ENCODE data around the gene DYNLL1.
"Not testable (repeated sequence)": the region's sequence is repeated elsewhere in the genome, so short reads cannot be mapped to it uniquely, and the experiment has no call there.

Gene DYNLL1

DNA sequence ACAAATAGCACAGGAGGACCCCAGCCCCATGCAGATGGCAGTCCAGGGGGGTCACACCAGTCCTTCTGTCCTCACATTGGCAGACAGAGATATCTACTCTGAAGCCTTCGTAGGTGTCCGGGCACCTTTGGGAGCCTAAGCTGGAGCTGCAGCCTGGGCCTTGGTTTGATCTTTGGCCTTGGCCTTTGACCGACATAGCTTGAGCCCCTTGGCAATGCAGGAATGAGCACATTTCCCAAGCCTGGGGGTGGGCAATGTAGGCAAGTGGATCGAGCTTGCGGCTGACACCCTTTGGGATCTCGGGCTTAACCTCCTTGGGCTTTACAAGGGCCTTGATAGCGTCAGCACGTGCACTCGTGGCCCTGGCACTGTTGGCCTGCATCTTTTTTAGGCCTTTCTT is 26.7 kb downstream of the DYNLL1 start:
- DNase-seq, result no peak

DNA sequence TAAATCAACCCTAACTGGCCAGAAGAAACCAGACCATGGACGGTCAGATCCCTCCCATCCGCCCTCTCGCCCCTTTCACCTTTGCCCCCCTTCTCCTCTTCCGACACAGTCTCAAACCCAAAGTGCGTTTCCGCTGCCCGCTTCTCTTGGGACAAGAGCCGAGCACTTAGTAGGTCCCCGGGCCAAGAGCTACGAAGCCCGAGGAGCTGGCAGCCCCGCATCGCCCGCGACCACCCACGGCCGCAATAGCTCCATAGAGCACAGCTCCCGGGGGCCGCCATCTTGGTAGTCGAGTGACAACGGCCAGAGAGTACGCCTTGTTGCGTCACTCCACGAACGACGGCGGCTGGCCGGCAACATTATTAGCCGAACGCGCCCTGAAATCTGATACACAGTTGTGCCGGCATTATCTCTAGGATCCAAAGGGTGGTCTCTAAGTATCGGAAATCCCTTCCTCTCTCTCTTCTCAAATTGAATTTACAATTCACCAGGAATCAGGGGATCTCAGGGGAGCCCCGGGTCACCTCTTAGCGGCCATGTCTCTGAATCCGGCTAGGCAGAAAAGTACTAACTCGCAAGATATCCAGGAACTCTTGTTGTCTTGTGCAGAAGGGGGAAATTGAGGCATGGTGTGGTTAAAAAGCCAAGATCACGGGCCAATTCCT is 33.1 kb downstream of the DYNLL1 start, which contains the start of gene COQ5:
Gene COQ5 (minus strand): TSS at position 298 of the 665 bp plus-strand sequence. CDS start 17 bp downstream, at position 281.
- peak; percentile 92 for DNase-seq

DNA sequence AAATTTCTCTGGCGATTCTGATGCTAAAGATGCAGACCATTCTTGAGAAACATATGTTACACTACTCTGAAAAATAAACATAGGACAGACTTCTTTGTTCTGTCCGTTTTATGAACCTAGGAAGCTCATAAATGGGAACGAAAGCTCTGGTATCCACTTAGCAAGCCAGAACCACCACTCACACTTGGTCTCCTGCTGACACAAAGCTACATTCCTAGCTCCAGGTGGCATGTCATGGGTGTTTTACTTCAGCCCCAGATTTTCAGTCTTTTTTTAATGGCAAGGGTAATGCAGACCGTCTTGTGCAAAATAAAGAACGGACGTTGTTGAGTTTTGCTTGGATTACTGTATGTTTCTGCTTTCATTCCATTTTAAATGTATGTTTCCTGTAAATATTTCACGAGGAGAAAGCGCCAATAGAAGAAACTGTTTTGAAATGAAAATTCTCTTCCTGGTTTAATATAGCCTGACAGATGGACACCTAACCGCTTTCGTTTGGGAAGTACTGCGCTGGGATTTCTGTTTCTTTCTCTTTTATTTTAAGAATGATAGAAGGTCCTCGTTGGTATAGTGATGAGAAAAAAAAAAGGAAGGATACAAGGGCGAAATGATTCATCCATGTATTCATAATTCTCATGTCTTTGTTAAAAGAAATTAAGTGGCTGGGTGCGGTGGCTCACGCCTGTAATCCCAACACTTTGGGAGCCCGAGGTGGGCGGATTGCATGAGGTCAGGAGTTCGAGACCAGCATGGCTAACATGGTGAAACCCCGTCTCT is 33.9 kb downstream of the DYNLL1 start:
- DNase-seq, result peak; percentile 91

DNA sequence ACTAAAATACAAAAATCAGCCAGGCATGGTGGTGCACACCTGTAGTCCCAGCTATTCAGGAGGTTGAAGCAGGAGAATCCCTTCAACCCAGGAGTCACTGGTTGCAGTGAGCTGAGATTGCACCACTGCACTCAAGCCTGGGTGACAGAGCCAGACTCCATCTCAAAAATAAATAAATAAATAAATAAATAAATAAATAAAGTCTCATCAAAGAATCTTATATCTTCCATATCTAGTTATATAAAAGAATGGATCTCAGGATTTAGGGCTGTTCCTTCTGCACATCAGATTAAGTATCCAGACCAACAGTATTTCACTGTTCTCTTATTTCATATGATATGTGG is 34.5 kb downstream of the DYNLL1 start:
- not testable (repeated sequence) for DNase-seq

DNA sequence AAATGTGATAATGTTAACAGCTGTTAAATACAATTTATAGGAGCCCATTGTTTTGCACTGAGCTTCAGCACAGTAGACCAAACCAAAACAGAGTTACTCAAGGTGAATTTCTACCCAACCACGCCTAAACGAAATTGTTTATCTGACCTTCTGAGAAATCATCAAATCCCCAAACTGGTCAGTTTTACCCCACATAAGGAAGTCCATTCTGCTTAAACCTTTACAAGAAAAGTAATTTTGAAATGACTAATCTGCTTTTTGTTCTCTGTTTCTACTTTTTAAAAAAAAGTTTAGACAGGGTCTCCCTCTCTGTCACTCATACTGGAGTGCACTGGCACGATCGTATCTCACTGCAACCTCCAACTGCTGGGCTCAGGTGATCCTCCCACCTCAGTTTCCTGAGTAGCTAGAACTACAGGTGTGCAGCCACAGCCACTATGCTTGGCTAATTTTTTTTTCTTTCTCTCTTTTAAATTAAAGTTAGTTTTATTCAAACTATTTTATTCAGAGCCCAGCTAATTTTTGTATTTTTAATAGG is 36.9 kb downstream of the DYNLL1 start:
- DNase-seq, result no peak

DNA sequence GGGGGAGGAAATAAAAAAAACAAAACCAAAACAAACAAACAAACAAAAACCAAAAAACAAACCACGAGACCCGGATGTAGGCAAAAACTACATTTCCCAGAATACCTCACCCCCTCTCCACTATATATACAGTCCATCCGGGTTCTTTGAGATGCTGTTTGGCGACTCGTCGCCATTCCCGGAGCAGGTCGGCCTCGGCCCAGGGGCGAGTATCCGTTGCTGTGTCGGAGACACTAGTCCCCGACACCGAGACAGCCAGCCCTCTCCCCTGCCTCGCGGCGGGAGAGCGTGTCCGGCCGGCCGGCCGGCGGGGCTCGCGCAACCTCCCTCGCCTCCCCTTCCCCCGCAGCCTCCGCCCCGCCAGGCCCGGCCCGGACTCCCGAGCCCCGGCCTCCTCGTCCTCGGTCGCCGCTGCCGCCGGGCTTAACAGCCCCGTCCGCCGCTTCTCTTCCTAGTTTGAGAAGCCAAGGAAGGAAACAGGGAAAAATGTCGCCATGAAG is 38.3 kb downstream of the DYNLL1 start, which contains the start of gene RNF10:
Gene RNF10 (plus strand): TSS at position 154 of the 500 bp plus-strand sequence. CDS start 456 bp downstream, outside the sequence.
- peak; percentile 93 for DNase-seq

DNA sequence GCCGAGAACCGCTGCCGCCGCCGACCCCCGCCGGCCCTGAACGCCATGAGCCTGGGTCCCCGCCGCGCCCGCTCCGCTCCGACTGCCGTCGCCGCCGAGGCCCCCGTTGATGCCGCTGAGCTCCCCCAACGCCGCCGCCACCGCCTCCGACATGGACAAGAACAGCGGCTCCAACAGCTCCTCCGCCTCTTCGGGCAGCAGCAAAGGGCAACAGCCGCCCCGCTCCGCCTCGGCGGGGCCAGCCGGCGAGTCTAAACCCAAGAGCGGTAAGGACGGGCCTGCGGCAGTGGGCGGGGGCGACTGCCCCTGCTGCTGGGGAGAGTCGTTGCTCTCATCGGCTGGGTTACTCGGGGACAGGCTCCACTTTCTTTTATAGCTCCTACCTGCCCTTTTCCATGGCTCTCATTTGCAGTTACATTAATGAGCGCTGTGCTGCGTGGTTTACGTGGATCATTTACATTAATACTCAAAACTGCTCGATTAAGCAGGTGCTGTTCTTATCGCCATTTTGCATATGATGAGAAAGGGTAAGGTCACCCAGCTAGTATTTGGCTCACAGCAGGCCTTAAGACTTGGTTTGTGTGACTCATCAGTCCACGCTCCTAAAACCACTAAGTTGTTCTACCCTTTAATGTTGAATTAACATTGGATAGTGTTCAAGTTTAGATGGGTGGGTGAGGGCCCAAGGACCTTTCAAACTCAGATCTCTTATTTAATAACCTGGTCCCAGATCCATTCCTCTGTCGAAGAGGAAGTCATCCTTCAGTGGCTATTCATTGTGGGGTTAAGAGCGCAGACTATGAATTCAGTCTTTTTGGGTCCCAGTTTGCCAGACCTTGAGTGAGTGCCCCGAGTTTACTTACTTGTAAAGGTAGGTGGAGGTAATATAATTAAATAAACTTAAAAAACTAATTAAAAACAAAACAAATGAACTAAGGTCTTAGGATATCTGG is 39.1 kb downstream of the DYNLL1 start:
- peak; percentile 63 for DNase-seq

DNA sequence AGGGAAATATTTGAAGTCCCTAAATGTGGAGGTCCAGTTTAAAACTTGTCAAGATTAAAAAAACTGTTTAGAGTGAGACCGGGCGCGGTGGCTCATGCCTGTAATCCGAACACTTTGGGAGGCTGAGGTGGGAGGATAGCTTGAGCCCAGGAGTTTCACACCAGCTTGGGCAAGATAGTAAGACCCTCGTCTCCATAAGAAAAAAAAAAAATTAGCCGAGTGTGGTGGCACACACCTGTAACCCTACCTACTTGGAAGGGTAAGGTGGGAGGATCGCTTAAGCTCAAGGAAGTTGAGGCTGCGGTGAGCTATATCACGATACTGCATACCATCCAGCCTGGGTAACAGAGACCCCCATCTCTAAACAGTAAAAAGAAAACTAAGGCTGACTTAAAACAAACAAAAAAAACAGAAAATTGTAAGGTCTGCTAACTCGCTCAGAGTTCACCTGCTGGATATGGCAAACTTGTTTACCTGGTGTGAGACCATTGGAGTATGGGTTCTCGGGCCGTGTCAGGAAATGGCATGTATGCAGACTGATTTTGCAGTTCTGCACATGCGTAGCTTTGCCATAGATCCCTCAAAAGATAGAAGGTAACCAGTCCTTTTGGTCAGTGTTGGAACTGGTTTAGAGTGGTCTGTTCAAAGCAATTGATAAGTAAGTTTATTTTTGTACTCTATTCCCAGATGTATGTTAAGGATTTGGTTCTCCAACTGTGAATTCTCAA is 40.3 kb downstream of the DYNLL1 start:
- no peak for DNase-seq

DNA sequence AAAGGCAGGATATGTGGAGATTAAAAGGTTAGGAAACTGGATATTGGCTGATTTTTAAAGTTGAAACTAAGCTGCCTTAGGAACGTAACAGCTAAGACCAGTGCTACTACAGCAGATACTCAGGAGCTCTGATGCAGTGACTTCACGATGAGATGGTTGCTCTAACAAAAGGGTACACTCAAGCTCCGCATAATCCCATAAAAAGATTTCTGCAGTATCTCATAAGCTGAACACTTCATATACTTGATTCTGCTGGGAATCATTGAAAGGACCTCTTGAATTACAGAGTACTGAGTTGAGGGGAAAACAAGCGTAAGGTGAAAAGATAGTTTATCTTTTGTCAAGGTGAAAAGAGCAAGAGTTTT is 41.9 kb downstream of the DYNLL1 start:
- no peak for DNase-seq

DNA sequence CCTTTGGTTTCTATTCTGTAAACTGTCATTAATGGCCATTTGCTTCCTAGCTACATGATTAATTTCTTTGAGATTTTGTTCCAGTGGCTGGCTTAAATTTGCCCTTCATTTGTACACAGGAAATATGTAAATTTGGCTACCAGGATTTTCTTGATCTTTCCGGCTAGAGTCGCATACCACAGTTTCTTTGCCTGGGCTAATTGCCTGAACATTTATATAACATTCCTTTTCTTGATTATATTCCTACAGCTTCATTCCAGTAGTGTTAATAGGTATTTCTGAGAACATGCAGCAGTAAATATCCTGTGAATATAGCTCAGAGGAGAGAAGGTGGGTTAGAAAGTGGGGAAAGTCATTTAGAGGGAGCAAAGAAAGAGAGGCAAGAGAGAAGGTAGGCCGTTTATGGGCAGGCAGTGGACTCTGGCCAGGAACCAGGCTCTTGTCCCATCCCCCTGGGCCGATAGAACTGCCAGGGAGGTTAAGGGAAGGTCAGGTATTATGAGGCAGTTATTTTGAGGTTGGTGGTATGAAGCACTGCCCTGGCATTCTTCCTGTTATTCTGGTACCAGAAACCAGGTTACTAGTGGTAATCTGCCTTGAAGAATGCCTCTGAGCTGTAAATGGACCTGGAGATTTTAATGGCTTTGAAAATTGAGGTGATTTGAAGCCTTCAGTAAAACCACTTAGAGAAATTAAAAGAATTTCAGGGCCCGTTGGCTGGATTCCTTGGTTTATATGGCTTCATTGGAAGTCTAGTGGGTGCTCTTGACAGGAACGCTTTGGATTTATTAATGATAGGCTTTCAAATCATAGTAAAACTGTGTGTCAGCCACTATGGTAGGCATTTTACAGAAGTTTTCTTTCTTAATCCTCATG is 42.6 kb downstream of the DYNLL1 start:
- no peak for DNase-seq

DNA sequence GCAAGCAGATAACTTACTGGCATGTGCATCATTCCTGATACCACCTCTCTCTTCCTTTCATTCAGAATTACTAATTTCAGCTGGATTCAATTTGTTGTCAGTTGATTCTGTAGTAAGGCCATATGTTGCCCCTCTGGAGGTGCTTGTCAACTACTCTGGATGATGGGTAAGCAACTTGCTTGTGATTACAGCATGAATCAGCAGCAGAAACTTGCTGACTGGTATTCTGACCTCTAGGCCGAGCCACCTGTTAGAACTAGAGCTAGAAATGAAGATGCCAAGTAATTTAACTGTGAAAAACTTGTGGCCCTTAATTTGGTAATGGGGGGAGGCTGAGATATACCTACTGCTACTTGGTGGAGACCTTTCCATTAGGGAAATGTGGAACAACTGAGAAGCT is 43.4 kb downstream of the DYNLL1 start:
- DNase-seq, result no peak

DNA sequence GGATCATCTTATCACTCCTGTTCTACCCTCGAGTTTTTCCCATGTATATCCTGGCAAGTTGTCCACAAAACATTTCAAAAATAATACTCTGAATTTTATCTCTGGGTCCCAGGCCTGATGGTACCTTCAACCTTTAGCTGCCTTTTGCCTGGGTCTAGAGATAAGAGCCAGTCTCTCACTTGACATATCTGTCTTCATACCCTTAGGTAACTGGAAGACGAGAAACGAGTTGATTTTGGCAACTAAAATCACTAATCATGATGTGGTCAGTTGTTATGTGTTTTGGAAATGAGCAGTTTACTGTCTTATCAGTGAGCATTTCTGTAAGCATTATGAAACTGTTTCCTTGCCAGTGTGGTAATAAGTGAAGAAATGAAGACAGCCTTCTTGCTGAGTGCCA is 44.5 kb downstream of the DYNLL1 start:
- peak; percentile 50 for DNase-seq

DNA sequence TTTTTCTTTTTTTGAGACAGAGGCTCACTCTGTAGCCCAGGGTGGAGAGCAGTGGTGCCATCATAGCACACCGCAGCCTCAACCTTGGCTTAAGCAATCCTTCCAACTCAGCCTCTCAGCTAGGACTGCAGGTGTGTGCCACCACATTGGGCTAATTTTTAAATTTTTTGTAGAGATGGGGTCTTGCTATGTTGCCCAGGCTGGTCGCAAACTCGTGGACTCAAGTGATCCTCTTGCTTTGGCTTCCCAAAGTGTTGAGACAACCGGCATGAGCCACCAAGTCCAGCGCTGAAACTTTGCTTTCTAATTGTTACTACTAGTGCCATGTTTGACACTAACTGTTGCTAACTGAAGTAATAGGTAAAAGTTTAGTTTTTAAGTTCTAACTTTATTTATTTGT is 46.3 kb downstream of the DYNLL1 start:
- DNase-seq, result no peak

DNA sequence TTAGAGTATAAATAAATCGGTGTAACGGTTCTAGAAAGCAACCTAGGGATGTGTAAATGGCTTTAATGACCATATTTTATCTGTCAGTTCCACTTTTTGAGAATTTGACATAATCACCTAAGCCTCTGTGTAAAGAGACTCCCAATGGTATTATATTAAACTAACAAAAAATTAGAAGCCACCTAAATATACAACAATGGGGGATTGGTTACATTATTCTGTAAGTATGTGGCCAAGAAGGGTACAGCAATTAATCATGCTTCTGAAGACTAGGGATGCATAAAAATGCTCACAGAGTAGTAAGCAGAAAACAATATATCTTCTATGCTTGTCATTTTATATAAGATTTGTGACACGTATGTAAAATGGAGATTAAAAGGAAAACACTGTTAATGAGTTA is 48.8 kb downstream of the DYNLL1 start:
- no peak for DNase-seq

DNA sequence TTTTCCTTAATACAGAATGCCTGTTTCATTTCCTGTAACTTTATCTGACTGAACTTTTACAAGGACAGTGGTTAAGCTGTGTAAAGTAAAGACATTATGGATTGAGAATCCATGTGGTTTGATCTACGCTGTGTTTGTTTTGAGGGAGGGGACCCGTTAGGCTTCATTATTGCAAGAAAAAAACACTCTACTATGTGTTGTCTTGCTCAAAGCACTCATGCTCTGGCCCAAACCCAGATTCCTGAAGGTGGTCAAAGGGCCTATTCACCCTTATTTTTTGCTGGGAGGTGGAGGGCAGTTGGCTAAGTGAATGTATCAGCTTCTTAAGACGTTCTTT is 50.1 kb downstream of the DYNLL1 start:
- DNase-seq, result no peak
